AG20443 (cell line): ENCODE measurements around the gene DAB2IP.

Source experiments
- DNase-seq: peaks from one replicate; pipeline ENCODE4 v3.0.0; 2012; ENCODE audit warnings: low spot score, mixed read lengths

Gene DAB2IP

DNA sequence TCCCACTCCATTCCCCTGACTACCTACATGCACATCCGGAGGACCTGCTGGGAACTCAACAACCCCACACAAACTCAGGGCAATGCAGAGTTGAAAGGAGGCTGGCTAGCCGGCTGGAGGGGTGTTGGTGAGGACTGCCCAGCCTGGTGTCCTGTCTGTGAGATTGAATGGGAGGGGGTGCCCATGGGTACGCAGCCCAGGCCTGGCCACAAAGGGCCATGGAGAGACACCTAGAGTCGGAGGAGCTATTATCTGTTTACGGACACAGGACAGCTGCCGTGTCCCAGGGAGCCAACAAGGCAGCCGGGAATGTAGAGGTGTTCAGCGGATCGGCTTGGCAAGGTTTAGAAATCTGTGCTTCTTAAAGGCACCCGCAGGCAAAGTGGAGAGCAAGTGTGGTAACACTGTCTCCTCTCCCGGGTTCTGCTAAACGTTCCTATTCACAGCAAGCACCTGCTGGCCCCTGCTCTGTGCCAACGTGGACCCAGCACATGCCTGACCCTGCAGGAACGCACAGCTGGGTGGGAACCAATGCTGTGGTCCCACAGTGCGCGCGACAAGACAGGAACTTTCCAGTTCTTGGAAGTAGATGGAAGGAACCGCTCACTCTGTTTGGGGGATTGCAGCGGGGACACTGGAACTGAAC lies 166.7 kb downstream of the DAB2IP start:
- DNase-seq, result no peak

- DNase-seq, result no peak
Observed at GRCh38 chr9:121818841-121819427, 167.5 kb downstream of the DAB2IP start.

DNA sequence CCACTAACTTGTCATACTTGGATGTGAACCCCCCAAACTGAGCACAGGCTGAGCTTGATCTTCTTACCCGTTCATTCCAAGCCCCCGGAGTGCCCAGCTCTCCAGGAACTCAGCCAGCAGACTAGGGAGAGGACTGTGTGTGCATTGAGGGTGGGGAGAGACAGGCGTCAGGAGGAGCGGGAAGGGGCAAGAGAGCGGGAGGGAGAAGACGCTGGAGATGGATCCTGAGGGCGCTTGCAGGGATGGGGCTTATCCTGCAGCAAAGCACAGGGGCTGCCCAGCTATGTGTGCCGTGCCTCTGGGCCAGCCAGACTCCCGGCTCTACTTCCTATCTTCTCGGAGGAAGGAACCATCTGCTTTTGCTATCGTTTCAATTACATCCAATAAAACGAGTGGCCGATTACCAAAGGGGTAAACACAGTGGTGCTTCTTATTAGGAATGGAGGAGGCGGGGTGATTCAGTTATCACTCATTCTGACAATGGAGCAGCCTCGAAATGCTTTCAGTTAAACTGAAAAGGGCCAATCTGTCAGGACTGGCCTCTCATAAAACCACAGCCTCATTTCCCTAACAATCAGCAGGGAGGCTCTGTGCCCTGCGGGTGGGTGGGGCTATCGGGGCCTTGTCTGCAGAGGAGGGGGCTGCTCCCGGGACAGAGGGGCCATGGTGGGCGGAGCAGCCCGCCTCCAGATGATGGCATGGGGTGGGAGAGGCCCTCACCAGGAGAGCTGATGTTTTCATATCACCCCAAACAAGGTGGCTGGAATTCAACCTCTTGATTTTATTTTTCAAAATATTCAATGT lies 168.2 kb downstream of the DAB2IP start:
- peak; percentile 65 for DNase-seq

DNA sequence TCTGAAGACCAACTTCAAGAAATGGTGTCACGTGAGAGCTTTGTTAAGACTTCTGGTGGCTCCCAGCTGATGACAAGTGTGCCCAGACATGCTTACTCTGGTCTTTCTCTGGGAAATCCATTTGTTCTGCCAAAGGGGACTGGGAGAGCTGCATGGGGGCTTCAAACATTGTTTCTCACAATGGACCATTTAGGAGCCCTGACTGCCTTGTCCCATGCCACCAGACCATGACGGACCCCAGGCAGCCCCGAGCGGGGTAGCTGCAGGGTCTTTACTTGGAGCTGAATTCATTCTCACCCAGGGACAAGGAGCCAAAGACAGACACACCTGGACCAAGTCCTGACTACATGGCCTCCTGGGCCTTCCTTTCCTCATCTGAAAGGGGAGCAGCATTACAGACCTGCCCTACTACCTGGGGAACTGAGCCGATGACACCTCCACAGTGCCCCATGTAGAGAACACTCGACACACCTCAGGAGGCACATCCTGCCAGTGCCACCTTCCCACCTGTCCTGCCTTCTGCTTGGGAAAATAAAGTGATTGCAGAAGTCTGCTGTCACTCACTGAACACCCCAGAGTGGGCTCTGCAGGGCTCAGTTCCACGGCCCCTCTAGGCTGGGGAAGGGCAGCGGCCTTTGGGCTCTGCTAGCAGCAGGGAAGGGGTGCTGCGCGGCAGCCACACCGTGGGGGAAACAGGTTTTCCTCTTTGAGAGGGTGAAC lies 169.0 kb downstream of the DAB2IP start:
- DNase-seq, result no peak

DNA sequence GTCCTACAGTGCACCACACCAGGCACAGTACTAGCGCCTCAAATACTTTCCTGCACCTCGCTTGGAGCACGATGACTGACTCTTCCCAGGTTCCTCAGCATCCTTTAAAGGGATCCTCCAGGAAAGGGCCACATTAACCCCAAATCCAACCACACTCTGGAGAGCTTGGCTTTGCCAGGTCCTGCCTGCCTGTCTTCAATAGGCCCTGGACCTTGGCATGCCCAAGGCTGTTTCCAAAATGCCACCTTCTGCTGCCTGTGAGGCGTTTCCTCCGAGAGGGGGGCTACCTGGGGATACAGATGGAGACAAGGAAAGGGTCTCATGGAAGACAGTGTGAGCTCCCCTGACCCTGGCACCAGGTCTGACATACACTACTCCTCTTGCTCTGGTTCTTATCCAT lies 169.9 kb downstream of the DAB2IP start:
- no peak for DNase-seq

- DNase-seq, result no peak
Observed at GRCh38 chr9:121822093-121823085, 171.0 kb downstream of the DAB2IP start.

DNA sequence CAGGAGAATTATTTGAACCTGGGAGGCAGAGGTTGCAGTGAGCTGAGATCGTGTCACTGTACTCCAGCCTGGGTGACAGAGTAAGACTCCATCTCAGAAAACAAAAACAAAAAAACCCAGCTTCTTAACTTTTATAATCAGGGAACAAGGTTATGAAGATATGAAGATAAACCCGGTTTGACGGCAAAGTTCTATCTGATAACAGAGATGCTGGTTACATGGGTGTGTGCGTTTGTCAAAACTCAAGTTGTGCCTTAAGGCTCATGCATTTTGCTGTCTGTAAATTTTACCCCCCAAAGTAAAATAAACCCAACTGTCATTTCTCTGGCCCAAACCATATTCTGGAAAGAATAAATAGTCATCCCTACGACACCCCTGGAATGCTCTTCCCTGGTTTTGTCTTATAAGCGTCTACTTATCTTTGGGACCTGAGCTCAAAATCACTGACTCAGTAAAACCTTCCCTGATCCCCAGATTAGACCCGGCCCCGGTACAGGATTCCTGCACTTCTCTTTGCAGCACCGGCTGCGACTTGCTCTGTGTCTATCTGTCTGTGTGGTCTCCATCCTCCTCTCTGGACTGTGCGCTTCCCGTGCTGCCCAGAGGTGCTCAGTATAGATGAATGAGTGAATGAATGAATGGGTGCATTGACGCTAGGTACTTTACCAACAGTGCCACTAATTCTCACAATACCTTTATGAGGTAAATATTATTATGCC lies 172.2 kb downstream of the DAB2IP start:
- DNase-seq, result no peak

- DNase-seq, result no peak
Observed at GRCh38 chr9:121824651-121825030, 173.2 kb downstream of the DAB2IP start.

- DNase-seq, result no peak
Observed at GRCh38 chr9:121825031-121825691, 173.7 kb downstream of the DAB2IP start.

DNA sequence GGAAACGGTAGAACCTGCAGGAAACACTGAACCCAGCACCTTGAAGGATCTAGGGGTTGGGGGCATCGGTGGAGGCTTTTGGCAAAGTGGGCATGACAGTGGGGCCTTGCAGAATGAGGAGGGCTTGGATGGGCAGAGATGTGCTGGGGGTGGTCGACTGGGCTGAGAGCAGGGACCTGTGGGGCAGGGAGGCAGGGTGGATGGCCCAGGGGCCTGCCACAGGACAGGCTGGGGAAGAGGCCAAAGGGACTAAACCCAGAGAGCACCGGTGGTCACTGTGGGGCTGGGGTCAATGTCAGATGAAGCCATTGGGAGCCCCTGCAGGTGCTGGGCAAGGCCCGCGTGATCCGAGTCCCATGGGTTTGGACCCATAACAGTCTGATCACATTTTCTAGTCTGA lies 175.3 kb downstream of the DAB2IP start:
- no peak for DNase-seq

GRCh38 chr9:121827251-121827967 lies 176.0 kb downstream of the DAB2IP start:
- DNase-seq, result no peak

DNA sequence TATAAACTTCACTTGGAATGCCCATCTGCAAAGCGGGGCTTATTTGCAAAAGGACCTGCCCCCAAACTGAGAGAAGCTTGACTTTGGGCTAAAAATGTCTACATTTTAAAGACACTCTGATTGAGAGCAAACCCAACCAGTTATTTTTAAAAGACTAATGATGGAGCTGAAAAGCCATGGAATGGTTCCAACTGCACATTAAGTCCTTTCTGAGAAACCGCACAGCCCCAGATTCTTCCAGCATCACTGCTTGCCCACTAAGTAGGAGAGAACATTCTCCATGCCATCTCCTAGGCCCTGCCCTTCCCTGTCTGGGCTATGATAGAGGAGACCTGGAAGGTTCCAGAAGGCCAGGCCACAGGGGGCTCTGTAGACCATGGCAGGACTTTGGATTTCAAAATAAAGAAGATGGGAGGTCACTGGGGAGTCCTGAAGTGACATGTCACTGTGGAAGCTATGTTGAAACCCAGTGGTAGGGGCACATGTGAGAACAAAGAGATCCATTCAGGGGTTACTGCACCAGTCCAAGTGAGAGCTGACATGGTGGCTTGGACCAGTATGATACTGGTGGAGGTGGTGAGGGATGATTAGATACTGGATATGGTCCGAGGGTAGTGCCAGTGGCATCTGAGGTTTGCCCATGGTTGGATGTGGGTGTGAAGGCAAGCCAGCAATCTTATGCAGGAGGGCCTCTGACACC lies 179.2 kb downstream of the DAB2IP start:
- DNase-seq, result no peak

- DNase-seq, result no peak
Observed at GRCh38 chr9:121831869-121832268, 180.4 kb downstream of the DAB2IP start.

- DNase-seq, result no peak
Observed at GRCh38 chr9:121833061-121833460, 181.6 kb downstream of the DAB2IP start.
